Keratinocyte (primary cell): ENCODE data around the gene PARD3B.

ENCODE experiments used
- EZH2 ChIP-seq: IDR thresholded peaks from one replicate; pipeline ENCODE4 v1.6.1; 2012; ENCODE audit warnings: inconsistent platforms, mild to moderate bottlenecking, low read length, moderate library complexity
- TF ChIP-seq, protein P1 (sequence below), 3 experiments: IDR thresholded peaks in 1 of 3; conservative IDR thresholded peaks in 1 of 3; optimal IDR thresholded peaks in 1 of 3; 2 replicates in 2 of 3; 3 replicates in 1 of 3; pipeline versions ENCODE3 to v1.5.1; 2011; ENCODE audit warnings: low read length in 3 of 3, mild to moderate bottlenecking in 3 of 3, moderate library complexity in 2 of 3, control low read depth in 1 of 3, inconsistent platforms in 1 of 3; ENCODE audit not compliant: insufficient read depth in 2 of 3; ENCODE audit errors: extremely low read depth in 1 of 3

DNA sequence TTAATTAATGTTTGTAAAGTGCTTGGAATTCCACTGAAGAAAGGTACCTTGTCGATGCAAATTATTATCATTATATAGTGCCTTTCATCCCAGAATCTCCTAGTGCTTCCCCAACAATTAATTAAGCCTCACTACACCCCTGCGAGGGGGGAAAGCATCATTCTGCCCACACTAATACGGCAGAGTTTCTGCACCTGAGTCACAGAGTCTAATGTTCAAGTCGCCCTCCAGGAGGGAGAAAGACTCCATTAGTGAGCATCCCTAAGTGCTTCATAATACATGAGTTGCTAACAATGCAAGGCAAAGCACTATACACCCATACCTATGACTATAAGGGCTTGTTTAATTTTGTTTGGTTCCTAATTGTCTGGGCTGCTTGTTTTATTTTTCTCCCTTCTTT is 1111.7 kb downstream of the PARD3B start:
- TF ChIP-seq, protein P1, sequence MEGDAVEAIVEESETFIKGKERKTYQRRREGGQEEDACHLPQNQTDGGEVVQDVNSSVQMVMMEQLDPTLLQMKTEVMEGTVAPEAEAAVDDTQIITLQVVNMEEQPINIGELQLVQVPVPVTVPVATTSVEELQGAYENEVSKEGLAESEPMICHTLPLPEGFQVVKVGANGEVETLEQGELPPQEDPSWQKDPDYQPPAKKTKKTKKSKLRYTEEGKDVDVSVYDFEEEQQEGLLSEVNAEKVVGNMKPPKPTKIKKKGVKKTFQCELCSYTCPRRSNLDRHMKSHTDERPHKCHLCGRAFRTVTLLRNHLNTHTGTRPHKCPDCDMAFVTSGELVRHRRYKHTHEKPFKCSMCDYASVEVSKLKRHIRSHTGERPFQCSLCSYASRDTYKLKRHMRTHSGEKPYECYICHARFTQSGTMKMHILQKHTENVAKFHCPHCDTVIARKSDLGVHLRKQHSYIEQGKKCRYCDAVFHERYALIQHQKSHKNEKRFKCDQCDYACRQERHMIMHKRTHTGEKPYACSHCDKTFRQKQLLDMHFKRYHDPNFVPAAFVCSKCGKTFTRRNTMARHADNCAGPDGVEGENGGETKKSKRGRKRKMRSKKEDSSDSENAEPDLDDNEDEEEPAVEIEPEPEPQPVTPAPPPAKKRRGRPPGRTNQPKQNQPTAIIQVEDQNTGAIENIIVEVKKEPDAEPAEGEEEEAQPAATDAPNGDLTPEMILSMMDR (optimal IDR thresholded peaks at IDR 0.05 in 1 of 3, IDR thresholded peaks at IDR 0.05 in 1 of 3, conservative IDR thresholded peaks at IDR 0.05 in 1 of 3; ENCODE audit: extremely low read depth in 1 of 3, insufficient read depth in 2 of 3, low read length in 3 of 3), result no peak
- no peak for TF ChIP-seq EZH2
